Putamen (tissue), 1 donor: ENCODE results near the gene ANO3.
"Not testable (repeated sequence)": the region's sequence is repeated elsewhere in the genome, so short reads cannot be mapped to it uniquely, and the experiment has no call there.

ENCODE experiments used
- DNase-seq: peaks from one replicate; pipeline ENCODE4 v3.0.0-alpha.2; 2016; ENCODE audit warnings: low spot score

ANO3 gene

DNA sequence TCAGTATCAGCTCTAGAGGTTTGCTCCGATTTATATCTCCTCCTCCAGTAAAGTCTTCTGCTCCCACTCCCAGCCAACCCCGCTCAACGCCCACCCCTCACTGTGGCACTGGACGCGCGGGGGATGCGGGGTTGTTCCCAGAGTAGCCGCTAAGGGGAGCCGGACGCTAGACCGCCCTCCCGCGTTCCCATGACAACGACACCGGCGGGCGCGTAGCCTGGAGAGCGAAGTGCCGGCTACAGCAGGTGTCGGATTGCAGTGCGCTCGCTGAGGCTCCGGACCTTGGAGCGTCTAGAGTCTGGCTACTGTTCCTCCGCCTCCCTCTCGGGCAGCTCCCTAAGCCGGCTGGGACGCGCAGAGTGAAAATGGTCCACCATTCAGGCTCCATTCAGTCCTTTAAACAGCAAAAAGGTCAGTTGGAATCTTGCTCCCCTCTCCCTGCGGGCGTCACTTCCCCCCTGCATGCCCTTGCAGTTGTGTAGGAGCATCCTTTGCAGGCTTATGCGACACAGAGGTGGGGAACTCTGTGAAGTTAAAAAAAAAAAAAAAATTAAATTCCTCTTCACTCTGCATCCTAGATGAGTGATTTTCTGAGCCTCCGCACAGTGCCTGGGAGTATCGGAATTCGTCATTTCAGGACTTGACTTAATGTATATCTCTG, at the start of gene ANO3:
Gene ANO3, plus strand, starts transcription at position 220 of the 661 bp plus-strand sequence. Its CDS starts 146 bp downstream, at position 366.
- peak; percentile 52 for DNase-seq

DNA sequence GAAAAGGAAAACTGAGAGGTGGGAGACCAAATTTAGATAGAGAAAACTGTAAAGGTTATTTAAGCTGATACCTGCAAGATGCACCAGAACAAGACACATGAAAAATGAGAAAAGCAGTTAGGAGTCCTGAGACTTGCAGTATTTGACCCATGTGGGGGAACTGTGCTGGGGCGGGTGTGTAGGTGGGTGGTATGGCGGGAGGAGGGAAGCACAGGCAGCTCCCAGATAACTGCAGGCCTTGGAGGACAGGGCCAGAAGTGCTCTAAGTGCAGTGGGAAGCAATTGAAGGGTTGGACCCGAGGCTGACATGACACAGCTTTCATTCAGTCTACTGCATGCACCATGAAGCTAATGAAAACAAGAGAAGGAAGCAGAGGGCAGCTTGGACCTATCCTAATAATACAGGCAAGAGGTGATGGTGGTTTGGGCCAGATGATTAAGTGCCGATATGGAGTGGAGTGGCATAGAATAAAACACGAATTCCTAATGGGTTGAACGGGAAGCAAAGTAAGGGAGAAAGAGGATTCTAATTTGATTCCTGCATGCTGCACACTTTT, 48.0 kb upstream of the ANO3 start:
- no peak for DNase-seq

DNA sequence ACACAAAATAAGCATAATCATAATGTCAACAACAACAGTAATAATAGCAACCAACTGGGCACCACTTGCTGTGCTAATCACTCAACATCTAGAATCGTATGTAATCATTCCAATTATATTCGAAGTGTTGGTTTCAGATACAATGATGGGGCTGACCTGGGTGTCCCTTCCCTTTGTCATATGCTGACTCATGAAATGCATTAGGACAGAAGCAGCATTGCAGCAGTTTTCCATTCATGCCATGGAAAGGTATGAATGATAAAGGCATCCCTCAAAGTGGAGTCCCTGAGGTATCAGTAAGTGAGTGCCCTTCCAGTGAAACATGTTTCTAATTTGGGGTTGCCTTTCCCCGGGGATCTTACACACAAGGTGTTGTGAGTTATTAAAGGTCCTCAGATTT, 46.3 kb upstream of the ANO3 start:
- no peak for DNase-seq

DNA sequence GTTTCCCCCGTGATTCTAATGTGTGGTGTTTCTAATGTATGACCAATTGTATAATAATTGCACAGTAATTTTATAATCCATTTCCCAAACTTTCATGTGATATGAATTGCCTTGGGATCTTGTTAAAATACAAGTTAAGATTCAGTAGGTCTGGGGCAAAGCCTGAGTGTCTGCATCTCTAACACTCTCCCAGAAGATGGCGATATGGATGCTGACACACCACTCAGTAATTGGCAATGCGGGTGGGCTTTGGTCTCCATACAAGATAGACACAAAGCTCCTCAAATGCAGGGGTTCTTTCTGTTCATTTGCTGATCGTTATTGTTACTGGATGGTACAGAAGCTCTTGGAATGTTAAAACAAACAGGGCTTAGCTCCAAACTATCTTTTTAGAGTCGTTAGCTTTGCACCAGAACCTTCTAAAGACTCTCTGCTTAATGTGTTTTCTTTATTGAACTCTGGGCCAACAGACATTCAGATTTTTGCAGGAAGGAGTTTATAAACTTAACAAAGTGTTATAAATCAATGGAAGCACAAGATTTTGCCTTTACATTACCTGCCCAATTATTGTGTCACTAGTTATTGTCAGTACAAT, 45.4 kb upstream of the ANO3 start:
- no peak for DNase-seq

DNA sequence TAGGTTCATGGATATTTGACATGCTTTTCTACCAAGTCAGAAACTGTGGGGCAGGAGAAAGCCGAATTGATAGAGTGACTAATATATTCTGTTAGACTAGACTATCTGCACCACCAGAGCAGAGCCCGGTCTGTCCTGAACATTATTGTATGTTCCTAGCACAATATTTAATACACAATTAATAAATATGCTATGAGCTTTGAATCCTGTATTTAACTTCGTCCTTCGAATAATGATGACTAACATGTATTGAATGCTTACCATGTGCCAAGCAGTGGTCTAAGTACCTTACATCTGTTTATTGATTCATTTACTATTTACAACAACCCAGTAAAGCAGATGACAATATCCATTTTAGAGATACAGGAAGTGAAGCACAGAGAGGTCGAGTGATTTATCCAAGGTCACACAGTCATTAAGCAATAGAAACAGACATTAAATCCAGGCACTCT, 44.8 kb upstream of the ANO3 start:
- no peak for DNase-seq

DNA sequence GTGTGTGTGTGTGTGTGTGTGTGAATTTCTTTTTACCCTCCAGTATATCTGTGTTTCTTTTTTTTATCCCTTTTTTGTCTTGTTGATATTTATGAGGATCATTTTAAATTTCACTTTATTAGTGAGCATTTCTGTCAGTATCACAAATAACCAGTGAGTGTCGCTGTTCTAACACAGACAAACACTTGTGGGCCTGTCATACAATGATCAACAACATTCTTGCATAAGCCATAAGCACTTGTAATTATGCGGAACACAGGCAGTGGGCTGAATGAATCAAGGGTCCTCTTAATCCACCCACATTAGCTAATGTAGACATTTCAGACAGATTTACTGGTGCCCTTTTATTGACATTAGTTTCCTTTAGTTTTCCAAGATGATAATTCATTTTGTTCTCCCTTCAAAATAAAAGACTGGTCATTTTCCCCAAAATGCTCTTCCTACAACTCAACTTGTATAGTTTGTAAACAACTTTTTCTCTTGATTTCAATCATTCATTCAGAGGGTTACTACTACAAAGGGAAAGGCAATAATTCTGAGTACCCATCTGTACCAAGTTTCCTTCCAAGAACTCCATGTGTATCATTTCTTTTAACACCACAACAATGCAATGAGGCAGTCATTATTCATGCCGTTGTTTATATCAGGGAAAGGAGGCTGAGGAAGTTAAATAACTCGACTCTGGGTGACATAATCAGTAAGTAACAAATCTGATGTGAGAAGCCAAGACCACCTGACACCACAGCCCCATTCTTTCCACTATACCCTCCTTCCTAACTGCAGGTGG, 34.5 kb upstream of the ANO3 start:
- peak; percentile 45 for DNase-seq

DNA sequence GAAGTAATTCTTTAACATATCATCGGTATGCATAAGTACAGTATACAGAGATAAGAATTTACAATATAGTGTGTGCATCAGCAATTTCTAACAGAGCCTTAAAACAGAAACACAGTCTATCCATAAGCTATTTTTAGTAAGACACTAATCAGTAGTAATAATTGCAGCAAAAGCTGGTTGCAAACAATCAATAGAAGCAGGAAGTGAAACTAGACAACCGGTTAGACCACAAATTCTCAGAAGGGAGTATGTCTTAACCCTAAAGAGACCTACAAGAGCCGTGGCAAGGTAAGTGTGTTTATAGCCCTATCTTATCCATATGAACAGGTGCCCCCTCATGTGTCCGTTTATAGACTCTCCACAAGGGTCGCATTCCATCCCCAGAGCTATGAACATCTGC, 15.6 kb upstream of the ANO3 start:
- not testable (repeated sequence) for DNase-seq

DNA sequence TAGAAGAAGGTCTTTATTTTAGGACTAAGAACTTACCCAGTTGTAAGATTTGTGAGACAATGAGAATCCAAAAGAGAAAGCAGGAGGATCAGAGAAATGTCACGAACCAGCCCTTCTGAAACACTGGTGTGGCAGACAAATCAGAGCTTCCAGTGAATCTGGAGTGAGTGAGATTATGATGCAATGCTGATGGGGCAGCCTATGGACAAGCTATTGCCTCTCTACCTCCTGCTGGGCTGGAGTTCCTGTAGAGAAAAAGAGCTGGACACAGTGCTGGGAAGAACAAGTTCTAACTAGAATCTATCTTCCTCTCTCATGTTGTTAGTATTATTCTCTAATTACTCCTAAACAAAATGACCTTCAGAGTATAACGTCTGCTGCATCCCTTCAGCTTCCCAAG, 12.0 kb upstream of the ANO3 start:
- no peak for DNase-seq

DNA sequence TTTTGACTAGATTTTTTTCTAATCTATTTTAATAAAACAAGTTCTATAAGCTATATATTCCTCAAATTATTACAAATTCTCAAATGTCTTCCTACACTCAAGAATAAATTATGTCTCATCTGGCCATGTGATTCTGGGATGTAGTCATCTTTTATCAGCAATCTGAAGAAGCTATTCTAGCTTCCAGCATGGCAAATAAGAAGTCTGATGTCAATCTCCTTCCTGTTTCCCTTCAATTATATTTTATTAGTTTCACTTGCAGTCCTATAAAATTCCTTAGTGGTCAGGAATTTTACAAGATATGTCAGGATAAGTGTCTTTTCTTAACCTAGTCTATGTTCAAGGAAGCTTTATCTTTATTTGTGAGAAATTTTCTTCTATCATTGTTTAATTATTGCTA, 10.4 kb upstream of the ANO3 start:
- no peak for DNase-seq

DNA sequence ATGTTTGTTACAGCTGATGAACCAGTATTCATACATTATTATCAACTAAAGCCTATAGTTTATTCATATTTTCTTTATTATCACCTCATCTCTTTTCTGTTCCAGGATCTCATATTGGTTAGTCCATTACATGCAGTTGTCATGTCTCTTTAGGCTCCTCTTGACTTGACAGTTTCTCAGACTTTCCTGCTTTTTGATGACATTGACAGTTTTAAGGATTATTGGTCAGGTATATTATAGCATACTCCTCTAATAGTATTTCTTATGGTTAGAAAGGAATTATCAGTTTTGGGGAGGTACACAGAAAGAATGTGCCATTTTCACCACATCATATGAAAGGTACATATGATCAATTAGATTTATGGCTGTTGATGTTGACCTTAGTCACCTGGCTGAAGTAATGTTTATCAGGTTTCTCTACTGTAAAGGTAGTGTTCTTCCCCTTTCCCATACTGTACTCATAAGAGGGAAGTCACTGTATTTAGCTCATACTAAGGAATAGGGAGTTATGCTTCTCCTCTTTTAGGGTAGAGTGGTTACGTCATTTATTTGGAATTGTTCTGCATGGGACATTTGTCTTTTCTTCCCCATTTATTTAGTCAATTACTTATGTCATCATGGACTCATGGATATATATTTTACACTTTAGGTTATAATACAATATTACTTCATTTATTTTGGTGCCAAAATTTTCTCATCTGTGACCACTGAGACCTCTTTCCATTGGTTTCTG, 9.4 kb upstream of the ANO3 start:
- no peak for DNase-seq

DNA sequence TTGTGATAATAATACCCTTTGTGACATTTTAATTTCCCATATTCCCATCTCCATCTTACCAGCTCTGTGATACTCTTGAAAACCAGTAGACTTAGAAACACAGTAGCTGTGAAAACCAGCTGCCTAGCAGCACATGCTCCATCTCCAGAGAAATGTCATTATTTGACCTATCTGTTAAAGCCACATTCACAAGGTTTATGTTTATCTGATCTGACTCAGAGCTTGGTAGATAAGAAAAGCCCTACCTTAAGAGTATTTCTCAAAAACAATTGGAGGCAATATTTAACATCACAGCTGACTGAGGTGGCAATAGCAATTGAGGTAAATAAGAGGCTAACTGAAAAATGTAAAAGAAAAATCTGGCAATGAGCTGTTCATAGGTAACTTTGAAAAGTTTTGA, 8.1 kb upstream of the ANO3 start:
- no peak for DNase-seq

DNA sequence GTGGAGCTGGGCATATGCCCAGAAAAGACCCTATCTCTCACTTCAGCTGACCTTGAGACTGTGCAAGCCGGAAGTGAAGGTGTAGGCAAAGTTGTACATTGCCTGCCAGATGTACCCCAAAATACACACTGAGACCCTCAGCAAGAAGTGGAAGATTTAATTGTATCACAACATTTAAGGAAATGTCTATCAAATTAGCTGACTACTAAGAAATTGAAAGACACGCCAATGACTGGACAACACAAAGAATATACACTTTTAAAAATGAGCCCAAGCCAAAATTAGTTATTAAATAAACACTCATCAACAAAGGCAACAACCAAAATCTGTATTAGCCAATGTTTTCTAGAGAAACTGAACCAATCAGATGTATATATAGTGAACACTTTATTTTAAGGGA, 7.7 kb upstream of the ANO3 start:
- DNase-seq: no peak

DNA sequence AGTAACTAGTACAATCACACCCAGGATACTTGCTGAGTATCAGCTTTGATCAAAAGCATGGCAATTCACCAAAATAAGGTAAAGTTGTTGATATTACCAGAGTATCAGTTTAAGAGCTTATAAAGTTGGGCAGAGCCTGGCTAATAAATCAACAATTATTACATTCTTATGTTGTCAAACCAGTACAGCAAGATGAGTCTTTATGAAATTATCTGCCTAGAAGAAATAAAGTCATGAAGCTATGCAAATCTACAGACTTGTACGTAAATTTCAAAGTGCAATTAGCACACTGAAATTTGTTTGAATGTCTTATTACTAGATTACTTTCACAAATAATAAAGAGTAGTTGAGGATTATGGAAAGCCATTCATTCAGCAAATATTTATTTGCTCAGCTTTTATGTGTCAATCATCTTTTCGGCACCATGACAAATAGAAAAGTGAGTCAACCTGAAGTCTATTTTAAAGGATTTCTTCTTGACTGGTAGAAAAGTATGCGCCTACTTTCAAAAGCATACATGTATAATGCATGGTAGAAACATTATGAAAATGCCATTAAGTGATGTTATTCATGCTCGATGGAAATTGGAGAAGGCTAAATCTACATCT, 5.0 kb upstream of the ANO3 start:
- DNase-seq: no peak

DNA sequence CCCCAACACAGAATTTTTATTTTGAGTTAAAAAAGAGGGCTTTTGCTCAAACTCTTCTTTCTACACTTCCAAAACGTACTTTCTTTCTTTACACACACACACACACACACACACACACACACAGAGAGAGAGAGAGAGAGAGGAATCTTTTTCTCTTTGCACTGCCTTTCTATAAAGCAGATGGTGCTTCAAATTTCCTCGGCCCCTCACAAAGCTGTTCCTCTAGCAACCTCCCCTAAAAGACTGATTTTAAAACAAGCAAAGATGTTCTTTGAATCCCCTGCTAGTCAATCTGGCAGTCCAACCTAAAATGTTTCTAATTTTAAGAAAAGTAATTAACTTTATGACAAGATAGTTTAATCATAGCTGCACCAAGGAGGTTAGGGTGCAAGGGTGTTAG, 2.7 kb upstream of the ANO3 start:
- no peak for DNase-seq

DNA sequence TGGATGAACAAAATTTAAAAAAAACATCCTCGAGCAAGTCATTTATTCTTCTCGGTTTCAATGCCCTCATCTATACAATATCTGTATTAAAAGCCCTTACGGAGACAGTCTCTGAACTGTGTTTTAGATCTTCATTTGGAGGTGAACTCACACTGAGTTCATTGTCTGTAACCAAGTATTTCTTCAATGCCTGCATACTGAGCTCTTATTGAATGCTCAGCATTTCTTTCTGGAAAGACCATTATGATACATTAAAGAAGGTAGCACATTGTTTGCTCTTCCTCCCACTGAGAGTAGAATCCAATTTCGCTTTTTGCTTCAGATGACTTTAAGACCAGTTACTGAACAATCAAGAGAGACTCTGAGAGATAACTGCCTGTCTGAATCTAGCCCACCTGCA, 1.7 kb upstream of the ANO3 start:
- no peak for DNase-seq

DNA sequence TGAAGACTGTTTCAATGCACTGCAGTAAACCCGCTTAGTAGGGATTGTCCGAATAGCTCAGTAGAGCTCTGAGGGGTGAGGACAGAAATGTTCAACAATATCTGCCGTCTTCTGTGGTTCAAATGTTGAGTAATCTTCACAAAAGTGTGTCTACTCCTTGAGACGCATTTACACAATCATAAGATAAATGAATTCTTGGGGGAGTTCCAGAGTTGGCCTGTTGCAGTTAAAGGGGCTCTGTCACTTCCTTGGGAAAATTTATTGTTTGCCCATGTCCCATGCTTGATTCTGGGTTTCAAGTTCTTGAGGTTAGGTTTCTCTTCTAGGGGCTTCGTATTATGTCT, 614 bp downstream of the ANO3 start:
- no peak for DNase-seq

DNA sequence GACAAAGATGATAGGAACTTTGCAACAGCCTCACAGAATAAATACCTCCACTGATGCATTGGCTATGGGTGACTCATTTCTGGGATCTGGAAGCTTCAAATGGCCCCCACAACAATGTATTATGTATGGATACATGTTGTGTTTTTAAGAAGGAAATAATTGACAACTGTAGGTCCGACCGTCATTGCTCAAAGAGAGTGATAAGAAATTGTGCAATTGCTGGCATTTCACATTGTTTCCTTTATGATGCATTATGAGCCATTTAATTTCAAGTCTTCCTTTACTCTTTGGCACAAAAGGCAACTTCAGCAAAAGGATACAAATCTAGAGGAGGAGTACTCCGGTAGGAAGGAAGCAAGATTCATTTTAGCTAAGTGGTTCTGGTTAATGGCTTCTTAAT, 2.0 kb downstream of the ANO3 start:
- no peak for DNase-seq

DNA sequence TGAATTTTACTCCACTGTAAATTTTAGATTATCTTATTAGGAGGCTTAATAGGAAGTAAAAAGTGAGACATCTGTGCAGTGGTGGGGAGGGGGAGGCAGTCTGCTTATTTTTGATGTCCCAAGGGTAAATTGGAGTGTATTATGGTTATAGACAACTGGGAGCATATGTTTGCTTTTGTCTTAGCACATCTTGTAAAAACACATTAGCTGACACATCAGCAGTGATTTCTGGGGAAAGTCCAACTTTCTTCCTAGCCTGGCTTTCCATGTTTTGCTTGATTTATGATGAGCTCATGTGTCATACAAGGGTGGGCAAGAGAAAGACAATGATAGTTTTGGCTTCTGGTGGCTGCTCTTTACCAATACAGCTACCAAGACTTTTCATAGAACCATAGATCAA, 4.0 kb downstream of the ANO3 start:
- no peak for DNase-seq

DNA sequence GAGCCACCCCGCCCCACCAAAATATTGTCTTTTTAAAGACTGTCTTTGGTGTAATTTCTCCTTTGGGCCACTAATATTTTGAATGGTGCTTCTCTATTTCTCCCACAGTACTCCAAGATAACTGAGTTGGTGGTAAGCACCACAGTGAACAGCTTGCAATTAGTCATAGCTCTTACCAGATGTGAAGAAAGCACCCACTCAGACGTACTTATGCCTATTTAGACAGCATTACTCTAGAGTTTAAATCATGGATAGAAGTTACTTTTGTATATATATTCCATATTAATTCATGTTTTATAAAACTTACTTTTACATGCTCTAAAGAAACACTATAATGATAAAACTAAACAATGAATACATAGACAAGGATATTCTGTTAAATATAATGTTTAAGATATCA, 12.7 kb downstream of the ANO3 start:
- no peak for DNase-seq

DNA sequence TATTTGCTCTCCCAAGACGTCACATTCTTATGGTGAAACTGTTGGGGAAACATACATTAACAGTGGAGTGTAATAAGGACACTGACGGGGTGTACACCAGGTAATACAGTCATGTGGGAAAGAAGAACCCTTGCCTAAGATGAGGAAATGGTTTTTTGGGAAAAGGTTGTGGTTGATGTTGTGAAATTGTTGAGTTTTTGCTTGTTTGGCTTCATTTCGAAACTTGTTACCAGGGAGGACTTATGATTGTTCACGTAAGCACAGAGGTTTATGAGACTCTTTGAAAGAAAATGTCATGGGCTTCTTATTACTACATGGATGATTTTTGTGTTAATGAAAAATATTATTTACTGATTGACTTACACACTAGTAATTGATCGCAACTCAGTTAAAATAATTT, 16.8 kb downstream of the ANO3 start:
- DNase-seq: no peak

DNA sequence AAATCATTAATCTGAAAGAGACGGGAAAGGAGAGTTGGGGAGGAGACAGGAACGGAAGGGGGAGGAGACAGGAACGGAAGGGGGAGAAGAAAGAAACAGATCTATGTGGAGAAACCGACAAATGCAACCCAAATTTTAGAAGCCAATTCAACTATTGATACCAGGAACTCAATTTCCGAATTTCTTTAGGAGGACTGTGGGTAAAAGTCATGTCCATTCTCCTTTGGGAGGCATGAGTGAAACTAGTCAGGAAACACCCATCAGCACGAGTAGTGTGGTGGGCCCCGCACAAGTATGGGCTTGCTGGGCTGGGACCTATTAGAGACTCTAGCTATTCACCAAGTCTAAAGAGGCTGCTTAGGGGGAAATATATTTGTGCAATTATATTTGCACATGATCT, 18.1 kb downstream of the ANO3 start:
- no peak for DNase-seq

DNA sequence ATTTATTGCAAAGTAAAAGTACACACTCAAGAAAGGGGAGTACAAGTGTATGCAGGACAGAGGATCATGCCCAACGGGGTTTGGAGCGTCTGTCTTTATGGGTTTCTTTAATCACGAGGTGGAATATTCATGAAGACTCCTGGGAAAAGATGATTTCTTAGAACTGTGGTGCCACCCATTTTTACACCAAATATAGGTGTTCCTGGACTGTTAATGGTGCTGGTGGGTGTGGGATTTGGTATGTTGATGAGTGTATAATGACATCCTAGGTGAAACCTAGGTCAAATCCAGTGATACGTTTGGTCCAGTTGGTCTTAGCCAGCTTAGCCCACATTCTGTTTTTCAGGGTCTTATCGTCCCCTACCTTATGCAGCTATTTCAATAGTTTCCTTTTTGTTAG, 21.1 kb downstream of the ANO3 start:
- DNase-seq: no peak
